HG03196 (cell line): ENCODE measurements around the gene LDAH.

Experiments
- ATAC-seq: cut with Tn5 transposase; IDR thresholded peaks from one replicate; pipeline ENCODE4 v1.9.1; 2021; ENCODE audit not compliant: unreplicated experiment

The LDAH gene

DNA sequence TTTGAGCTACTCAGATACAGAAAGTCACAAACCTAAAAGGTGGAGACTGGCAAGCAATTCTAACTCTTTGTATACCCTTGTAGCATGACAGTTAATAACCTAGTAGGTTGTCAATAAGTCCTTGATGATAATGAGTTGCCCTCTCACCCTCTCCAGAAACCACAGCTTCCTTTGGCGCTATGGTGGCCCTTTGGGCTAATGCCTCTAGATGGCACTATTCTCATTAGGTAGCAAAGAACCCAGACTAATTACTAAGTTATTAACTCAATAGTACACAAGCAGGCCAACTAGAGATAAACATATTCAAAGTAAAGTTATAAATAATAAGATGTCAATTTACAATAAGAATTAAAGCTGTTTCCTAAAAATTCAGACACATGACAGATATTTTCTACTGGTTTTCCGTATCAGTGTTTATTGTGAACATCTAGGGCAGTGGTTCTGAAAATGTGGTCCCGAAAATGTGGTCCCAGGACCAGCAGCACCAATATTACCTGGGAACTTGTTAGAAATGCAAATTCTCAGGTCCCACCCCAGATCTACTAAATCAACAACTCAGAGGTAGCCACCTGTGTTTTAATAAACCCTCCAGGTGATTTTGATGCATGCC lies 41.1 kb downstream of the LDAH start:
- ATAC-seq: no peak

DNA sequence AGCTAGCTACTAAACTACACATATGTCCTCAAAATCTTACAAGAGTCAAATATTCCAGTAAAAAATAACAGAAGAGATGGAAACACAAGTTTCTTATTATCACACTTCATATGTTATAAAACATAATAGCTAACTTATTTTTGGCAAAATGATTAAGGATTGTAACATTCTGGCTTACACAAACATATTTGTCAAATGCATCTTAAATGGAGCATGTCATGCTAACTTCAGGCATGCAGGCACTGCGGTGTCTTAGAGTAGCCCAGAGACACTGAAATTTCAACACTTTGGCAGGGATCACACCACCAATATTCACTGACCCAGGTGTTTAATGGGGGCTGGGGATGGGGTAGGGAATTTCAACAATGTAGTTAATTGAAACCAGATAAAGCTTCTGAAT lies 51.6 kb downstream of the LDAH start:
- no peak for ATAC-seq

- no peak for ATAC-seq
Measured at GRCh38 chr2:20766798-20767644, 55.9 kb downstream of the LDAH start.

DNA sequence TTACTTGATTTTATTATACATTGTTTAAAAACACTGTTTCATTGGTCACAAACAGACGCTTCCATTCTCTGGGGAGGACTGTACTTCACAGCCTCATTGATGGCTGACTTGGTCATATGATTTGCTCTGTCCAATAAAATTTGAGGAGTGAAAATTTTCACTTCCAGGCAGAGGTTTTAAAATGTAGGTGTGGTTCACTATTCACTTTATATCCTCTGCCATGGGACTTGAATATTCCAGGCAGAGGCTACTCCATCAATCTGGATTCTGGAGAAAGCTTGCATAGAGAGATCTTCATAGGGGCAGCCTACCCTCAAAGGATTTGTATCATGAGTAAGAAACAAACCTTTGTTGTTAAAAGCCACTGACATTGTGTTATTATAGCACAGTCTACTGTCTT lies 56.7 kb downstream of the LDAH start:
- no peak for ATAC-seq

DNA sequence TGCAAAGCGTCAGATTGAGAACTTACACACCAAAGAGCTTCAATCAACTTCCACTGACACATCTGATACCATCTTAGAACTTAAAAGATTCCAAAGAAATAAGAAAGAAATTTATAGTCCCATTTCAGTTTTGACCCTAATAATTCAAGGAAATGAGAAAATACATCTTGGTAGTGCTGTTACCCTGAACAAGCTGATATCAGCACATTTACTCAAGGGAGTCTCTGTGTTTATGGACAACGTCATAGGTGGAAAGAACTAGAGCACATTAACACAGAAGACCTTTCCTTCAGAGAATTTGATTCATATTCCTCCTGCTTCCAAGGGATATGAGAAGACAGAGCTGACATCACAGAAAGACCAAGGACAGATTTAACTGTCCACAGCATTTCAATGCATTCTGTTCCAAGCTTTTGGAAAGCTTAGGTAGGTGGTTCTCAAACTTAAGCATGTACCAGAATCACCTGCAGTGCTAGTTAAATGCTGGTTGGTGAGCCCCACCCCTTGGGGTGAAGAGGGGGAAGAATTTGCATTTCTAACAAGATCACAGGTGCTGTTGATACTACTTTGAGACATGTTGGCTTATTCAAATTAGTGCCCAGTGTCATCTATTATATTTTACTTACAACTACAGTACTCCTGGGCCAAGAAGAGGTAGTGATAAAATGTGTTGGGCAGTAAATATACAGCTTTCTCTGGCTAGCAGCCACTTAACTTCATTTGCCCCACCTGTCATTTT lies 59.8 kb downstream of the LDAH start:
- ATAC-seq: no peak

DNA sequence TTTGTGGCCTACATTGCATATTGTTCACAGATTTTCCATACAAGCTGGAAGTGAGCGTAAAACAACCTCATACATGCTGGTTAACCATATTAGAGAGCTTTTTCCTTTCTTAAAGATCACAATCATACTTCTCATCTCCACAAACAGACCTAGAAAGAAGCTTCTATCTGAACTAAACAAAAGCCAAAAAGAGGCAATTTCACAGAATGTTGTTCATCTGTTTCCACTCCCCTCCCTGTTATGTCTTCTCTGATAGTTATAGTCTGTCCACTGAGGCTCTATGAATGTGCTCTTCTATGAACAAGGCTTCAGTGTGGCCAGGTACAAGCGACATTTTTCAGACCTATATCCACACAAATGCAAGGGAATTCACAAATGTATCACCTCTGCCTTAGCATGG lies 63.4 kb downstream of the LDAH start:
- no peak for ATAC-seq

GRCh38 chr2:20758997-20759396 lies 63.9 kb downstream of the LDAH start:
- ATAC-seq: peak; percentile 88

DNA sequence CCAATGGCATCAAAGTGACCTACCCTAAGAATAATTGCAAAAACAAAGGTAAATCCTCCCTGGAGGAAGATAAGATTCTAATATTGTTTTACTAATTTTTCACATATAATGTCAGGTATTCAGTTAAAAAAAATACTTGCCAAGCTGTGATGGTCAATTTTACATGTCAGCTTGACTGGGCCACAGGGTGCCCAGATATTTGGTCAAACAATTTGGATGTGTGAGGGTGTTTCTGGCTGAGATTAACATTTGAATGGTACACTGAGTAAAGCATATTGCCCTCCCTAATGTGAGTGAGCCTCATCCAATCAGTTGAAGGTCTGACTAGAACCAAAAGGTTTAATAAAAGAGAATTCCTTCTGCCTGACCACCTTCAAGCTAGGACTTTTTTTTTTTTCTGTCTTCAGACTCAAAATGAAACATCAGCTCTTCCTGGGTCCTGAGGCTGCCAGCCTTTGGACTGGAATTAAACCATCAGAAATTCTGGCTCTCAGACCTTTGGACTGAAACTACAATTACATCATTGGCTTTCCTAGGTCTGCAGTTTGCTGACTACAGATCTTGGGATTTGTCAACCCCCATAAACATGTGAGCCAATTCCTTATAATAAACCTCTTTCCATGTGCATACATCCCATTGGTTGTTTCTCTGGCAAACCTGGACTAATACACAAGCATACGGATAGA lies 65.4 kb downstream of the LDAH start:
- no peak for ATAC-seq

DNA sequence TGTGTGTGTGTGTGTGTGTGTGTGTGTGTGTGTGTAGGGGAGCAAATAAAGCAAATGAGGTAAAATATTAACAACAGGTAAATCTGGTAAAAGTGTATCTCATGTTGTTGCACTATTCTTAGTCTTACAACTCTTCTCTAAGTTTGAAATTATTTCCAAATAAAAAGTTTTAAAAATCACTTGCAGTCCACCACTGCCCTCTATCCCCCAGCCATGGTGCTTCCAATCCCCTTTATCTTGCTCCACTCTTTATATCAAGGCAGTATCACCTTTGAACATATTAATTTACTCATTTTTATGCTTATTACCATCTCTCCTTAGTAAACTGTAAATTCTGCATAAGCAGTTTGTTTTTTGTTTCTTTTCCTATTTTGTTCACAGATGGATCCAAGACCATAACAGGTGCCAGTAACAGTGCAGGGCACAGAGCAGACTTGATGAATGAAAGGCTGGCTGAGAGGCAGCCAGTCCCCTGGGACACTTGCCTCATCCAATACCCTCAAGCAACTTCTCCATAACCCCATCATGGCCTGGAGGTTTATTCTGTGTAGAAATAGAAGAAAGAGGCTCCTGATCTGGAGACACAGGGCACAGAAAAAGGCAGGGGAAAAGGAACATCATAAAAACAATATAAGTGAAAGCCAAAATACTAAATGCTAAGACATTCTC lies 67.6 kb downstream of the LDAH start:
- ATAC-seq: no peak

DNA sequence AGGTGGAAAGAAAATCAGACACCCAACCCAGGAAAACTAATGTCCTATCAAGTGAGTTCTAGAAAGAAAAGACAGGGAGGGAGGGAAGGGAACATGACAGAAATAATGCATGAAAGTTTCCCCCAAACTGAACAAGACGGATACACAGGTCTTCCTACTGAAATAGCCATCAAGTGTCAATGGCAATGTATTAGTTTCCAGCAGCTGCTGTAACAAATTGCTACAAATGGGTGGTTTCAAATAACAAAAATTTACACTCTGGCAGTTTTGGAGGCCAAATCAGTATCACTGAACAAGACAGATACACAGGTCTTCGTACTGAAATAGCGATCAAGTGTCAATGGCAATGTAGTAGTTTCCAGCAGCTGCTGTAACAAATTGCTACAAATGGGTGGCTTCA lies 70.6 kb downstream of the LDAH start:
- ATAC-seq: no peak

GRCh38 chr2:20747317-20747716 lies 75.6 kb downstream of the LDAH start:
- no peak for ATAC-seq

DNA sequence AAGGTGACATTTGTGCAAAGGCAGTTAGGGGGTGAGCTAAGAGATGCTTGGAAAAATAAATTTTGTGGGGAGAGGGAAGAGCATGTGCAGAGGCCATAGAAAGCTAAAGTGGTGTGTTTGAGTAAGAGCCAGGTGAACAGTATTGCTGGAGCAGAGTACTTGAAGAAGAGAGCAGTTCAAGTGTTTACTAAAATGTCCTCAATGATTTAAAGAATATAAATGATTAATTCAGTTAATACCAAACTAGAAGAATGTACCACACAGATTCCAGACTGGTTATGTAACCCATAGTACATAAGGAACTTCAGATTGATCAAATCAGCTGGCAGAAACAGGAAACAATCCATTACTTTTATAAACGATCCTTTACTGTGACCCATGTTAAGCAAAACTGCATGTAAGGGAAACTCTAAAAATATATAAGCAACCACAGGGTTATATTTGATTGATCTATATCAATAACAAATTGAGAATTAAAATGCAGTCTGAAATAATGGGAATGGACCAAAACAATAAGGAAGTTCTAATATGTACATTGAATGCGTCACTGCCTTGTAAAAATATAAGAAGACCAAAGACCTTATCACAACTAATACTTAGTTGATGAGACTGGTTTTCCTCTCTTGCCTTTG lies 76.9 kb downstream of the LDAH start:
- ATAC-seq: no peak

DNA sequence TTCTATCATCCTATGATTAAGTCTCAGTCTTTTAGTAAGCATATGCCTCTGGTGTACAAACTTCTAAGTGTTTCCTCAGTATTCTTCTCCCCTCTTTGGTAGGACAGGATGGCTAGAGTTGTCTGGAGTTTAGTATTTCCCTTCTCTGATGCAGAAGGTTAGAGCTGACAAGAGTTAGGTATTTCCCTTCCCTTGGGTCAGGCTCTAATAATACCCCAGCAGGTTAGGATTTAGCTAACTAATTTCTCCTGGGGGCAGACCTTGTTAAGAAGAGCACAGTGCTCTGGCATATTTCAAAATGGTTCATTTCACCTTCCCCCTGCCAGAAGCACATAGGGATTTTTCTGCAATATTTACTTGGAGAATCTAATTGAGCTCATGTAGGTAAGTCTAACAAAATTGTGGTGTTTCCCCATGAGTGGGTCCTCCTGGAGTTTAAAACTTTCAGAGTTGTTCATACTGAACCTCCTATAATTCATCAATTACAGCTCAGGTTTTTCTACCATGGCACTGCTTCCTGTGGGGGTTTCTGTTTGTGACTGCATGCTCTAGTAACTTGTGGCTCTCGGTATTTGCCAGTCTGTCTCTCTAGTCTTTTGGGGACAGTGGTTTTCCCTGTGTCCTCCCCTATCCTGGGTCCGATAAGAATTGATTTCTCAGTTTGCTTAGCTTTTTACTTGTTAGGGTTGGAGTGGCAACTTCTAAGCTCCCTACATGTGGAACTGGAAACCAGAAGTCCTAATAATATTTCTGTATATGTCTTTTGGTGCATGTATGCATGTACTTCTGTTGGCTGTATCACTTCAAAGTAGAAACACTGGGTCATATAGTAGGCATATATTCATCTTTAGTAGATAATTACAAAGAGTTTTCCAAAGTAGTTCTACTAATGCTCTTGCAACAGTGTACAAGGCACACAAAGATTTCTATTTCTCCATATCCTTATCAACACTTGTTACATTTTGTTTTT lies 78.2 kb downstream of the LDAH start:
- ATAC-seq: peak; percentile 96

DNA sequence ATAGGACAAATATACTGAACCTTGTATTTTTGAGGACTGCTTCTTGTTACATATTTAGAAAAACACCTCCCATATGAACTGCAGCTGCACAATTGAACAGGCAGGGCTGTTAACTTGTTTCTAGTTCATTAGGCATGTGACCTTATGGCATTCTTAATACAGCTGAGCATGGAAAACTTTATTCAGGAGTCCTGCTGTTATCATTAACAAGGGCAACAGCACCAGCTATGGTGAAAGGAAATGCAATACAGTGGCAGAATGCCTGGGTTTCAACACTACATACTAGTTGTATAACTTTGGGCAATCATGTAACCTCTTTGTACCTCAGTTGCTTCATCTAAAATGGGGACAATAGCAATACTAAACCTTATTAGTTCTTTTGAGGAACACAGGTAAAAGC lies 84.1 kb downstream of the LDAH start:
- no peak for ATAC-seq

DNA sequence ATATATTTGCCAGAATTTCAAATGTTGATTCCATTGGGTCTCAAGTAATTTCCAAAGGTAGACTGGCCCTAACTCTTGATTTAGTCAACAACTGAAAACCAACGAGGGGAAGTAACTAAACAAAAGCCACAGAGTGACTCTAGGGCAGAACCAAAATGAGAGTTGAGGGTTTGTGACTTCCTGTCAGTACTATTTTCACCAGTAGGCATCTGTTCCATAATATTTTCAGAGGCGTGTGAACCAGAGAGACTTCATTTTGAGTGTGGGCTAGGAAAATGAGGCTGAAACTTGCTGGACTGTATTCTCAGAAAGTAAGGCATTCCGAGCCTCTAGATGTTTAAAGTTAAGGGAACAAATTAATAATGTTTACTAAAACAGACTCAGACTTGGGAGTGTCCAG lies 85.4 kb downstream of the LDAH start:
- peak; percentile 95 for ATAC-seq

GRCh38 chr2:20728114-20728758 lies 94.7 kb downstream of the LDAH start:
- ATAC-seq: no peak

DNA sequence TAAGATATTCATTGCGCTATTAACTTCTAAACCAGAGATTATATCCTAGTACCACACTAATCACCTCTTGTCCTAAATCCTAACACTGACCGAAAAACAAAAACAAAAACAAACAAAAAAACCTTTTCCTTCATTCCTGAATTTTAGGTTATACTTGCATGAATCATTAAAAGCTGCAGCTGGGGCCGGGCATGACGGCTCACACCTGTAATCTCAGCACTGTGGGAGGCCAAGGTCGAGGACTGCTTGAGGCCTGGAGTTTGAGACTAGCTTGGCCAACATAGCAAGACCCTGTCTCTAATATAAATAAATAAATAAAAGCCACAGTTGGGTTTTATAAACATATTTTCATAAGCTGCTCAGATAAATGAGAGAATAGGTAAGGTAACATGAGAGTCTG lies 96.0 kb downstream of the LDAH start:
- no peak for ATAC-seq

- ATAC-seq: no peak
Measured at GRCh38 chr2:20725782-20726181, 97.1 kb downstream of the LDAH start.
